Body of pancreas (tissue), 4 donors: ENCODE results near the gene C1QTNF12.

Experiments used
- CTCF ChIP-seq, 7 experiments: fragments of 450-650 bp in 4 of 7; fragments of 200-600 bp in 3 of 7; sonication (generic) in 3 of 7; IDR thresholded peaks; one replicate each; pipeline ENCODE4 v1.5.1; 2016 to 2019; ENCODE audit warnings: antibody characterized with exemption in 7 of 7
- POLR2A ChIP-seq, 3 donors: fragments of 450-650 bp; IDR thresholded peaks; one replicate each; pipeline ENCODE4 v1.6.1; 2016; ENCODE audit warnings: antibody characterized with exemption in 3 of 3, mild to moderate bottlenecking in 2 of 3

GRCh38 chr1:1285611-1286311 is 39.2 kb upstream of the C1QTNF12 start:
- TF ChIP-seq POLR2A (IDR thresholded peaks at IDR 0.05), result no peak
- no peak for TF ChIP-seq CTCF (IDR thresholded peaks at IDR 0.05)
